Measurements from ENCODE around the gene TAS1R2.
"Not testable (repeated sequence)": the region's sequence is repeated elsewhere in the genome, so short reads cannot be mapped to it uniquely, and the experiment has no call there.

The TAS1R2 gene

GRCh38 chr1:18871401-18872070, 12.1 kb upstream of the TAS1R2 start:
- no peaks in the 10 kb centered on the region for H3K9me3 ChIP-seq (ENCODE audit: control insufficient read depth, low read length)
- no peaks in the 10 kb centered on the region for H3K4me1 ChIP-seq
- no peak overlapping the region for H3K4me2 ChIP-seq (ENCODE audit: low read length)
- H3K4me3 ChIP-seq (ENCODE audit: low read depth, low read length): no peak overlapping the region
- TF ChIP-seq CTCF (IDR thresholded peaks at IDR 0.05): no peak
- no peak overlapping the region for H3K9ac ChIP-seq
- H2AFZ ChIP-seq: no peak overlapping the region
- H3K79me2 ChIP-seq: no peaks in the 10 kb centered on the region
- no peaks in the 10 kb centered on the region for H3K36me3 ChIP-seq (ENCODE audit: control insufficient read depth, insufficient read depth, low read length)
- no peak overlapping the region for H3K27ac ChIP-seq
- H3K27me3 ChIP-seq (ENCODE audit: control insufficient read depth, insufficient read depth, low read length): no peaks in the 10 kb centered on the region

GRCh38 chr1:18870957-18871356, 11.5 kb upstream of the TAS1R2 start:
- Histone ChIP-seq H2AFZ (no peak overlapping the region), H3K27ac (no peak overlapping the region), H3K9ac (no peak overlapping the region), H3K79me2 (no peaks in the 10 kb centered on the region), H3K4me2 (ENCODE audit: low read length) (no peak overlapping the region), H3K36me3 (ENCODE audit: control insufficient read depth, insufficient read depth, low read length) (no peaks in the 10 kb centered on the region), H3K4me1 (no peaks in the 10 kb centered on the region), H3K27me3 (ENCODE audit: control insufficient read depth, insufficient read depth, low read length) (no peaks in the 10 kb centered on the region), H3K4me3 (ENCODE audit: low read depth, low read length) (no peak overlapping the region), H3K9me3 (ENCODE audit: control insufficient read depth, low read length) (no peaks in the 10 kb centered on the region)
- TF ChIP-seq CTCF (IDR thresholded peaks at IDR 0.05): no peak

GRCh38 chr1:18870595-18870865, 11.1 kb upstream of the TAS1R2 start:
- H3K9ac ChIP-seq; H3K27me3 ChIP-seq (ENCODE audit: control insufficient read depth, insufficient read depth, low read length); H3K4me3 ChIP-seq (ENCODE audit: low read depth, low read length); H2AFZ ChIP-seq; H3K4me1 ChIP-seq; H3K79me2 ChIP-seq; H3K27ac ChIP-seq; H3K36me3 ChIP-seq (ENCODE audit: control insufficient read depth, insufficient read depth, low read length); H3K9me3 ChIP-seq (ENCODE audit: control insufficient read depth, low read length); H3K4me2 ChIP-seq (ENCODE audit: low read length): not testable (repeated sequence)

- Histone ChIP-seq H3K79me2 (no peaks in the 10 kb centered on the region), H2AFZ (no peak overlapping the region), H3K9me3 (ENCODE audit: control insufficient read depth, low read length) (no peaks in the 10 kb centered on the region), H3K4me1 (no peaks in the 10 kb centered on the region), H3K9ac (no peak overlapping the region), H3K27ac (no peak overlapping the region), H3K27me3 (ENCODE audit: control insufficient read depth, insufficient read depth, low read length) (no peaks in the 10 kb centered on the region), H3K4me2 (ENCODE audit: low read length) (no peak overlapping the region), H3K4me3 (ENCODE audit: low read depth, low read length) (no peak overlapping the region), H3K36me3 (ENCODE audit: control insufficient read depth, insufficient read depth, low read length) (no peaks in the 10 kb centered on the region)
- TF ChIP-seq CTCF (IDR thresholded peaks at IDR 0.05): no peak
These were observed 10.6 kb upstream of the TAS1R2 start for GRCh38 chr1:18869847-18870594.

GRCh38 chr1:18868801-18869424, 9.5 kb upstream of the TAS1R2 start:
- H3K79me2 ChIP-seq: no peaks in the 10 kb centered on the region
- H3K4me3 ChIP-seq (ENCODE audit: low read depth, low read length): no peak overlapping the region
- no peaks in the 10 kb centered on the region for H3K27me3 ChIP-seq (ENCODE audit: control insufficient read depth, insufficient read depth, low read length)
- H3K9me3 ChIP-seq (ENCODE audit: control insufficient read depth, low read length): no peaks in the 10 kb centered on the region
- no peak overlapping the region for H3K4me2 ChIP-seq (ENCODE audit: low read length)
- no peak overlapping the region for H3K27ac ChIP-seq
- no peaks in the 10 kb centered on the region for H3K36me3 ChIP-seq (ENCODE audit: control insufficient read depth, insufficient read depth, low read length)
- H3K4me1 ChIP-seq: no peaks in the 10 kb centered on the region
- no peak for TF ChIP-seq CTCF (IDR thresholded peaks at IDR 0.05)
- no peak overlapping the region for H3K9ac ChIP-seq
- no peak overlapping the region for H2AFZ ChIP-seq

Measured in parathyroid adenoma (tissue), 2 donors.